ENCODE results near the gene CHST9.

The CHST9 gene

GRCh38 chr18:27124196-27124595 is 60.9 kb downstream of the CHST9 start:
- no peaks in the 10 kb centered on the region for H3K9me3 ChIP-seq (ENCODE audit: insufficient read depth, low read length)
- no peak overlapping the region for H3K4me2 ChIP-seq (ENCODE audit: low read length)
- TF ChIP-seq EZH2phosphoT487 (IDR thresholded peaks at IDR 0.05; ENCODE audit: low read depth) (no peak), CTCF (IDR thresholded peaks at IDR 0.05; ENCODE audit: low read depth, low read length) (no peak)
- no peaks in the 10 kb centered on the region for H3K36me3 ChIP-seq (replicated peaks; ENCODE audit: low read depth, low read length)
- H3K4me1 ChIP-seq (ENCODE audit: low read length): no peaks in the 10 kb centered on the region
- H3K4me3 ChIP-seq (ENCODE audit: low read length): no peak overlapping the region
- no peaks in the 10 kb centered on the region for H4K20me1 ChIP-seq (ENCODE audit: insufficient read depth, low read length)
- no peak overlapping the region for H2AFZ ChIP-seq (ENCODE audit: low read depth, low read length)
- H3K27ac ChIP-seq (ENCODE audit: low read length): no peak overlapping the region
- no peaks in the 10 kb centered on the region for H3K79me2 ChIP-seq (ENCODE audit: low read length)
- no peak overlapping the region for H3K9ac ChIP-seq (ENCODE audit: low read length)
- no peaks in the 10 kb centered on the region for H3K27me3 ChIP-seq (ENCODE audit: low read depth, low read length)

GRCh38 chr18:27121108-27121507 is 64.0 kb downstream of the CHST9 start:
- TF ChIP-seq CTCF (IDR thresholded peaks at IDR 0.05; ENCODE audit: low read depth, low read length): no peak
- TF ChIP-seq EZH2phosphoT487 (IDR thresholded peaks at IDR 0.05; ENCODE audit: low read depth): no peak
- H4K20me1 ChIP-seq (ENCODE audit: insufficient read depth, low read length): no peaks in the 10 kb centered on the region
- no peaks in the 10 kb centered on the region for H3K36me3 ChIP-seq (replicated peaks; ENCODE audit: low read depth, low read length)
- H3K27me3 ChIP-seq (ENCODE audit: low read depth, low read length): no peaks in the 10 kb centered on the region
- H3K4me3 ChIP-seq (ENCODE audit: low read length): no peak overlapping the region
- no peaks in the 10 kb centered on the region for H3K4me1 ChIP-seq (ENCODE audit: low read length)
- no peak overlapping the region for H3K9ac ChIP-seq (ENCODE audit: low read length)
- H2AFZ ChIP-seq (ENCODE audit: low read depth, low read length): no peak overlapping the region
- H3K9me3 ChIP-seq (ENCODE audit: insufficient read depth, low read length): no peaks in the 10 kb centered on the region
- no peak overlapping the region for H3K4me2 ChIP-seq (ENCODE audit: low read length)
- H3K79me2 ChIP-seq (ENCODE audit: low read length): no peaks in the 10 kb centered on the region
- H3K27ac ChIP-seq (ENCODE audit: low read length): no peak overlapping the region

- Histone ChIP-seq H3K27me3 (ENCODE audit: low read depth, low read length) (no peaks in the 10 kb centered on the region), H3K4me1 (ENCODE audit: low read length) (no peaks in the 10 kb centered on the region), H3K9me3 (ENCODE audit: insufficient read depth, low read length) (no peaks in the 10 kb centered on the region), H3K36me3 (replicated peaks; ENCODE audit: low read depth, low read length) (no peaks in the 10 kb centered on the region), H3K9ac (ENCODE audit: low read length) (no peak overlapping the region), H3K4me3 (ENCODE audit: low read length) (no peak overlapping the region), H4K20me1 (ENCODE audit: insufficient read depth, low read length) (no peaks in the 10 kb centered on the region), H3K79me2 (ENCODE audit: low read length) (no peaks in the 10 kb centered on the region), H2AFZ (ENCODE audit: low read depth, low read length) (no peak overlapping the region), H3K4me2 (ENCODE audit: low read length) (no peak overlapping the region), H3K27ac (ENCODE audit: low read length) (no peak overlapping the region)
- TF ChIP-seq EZH2phosphoT487 (IDR thresholded peaks at IDR 0.05; ENCODE audit: low read depth) (no peak), CTCF (IDR thresholded peaks at IDR 0.05; ENCODE audit: low read depth, low read length) (no peak)
Observed at GRCh38 chr18:27120246-27120645, 64.9 kb downstream of the CHST9 start.

GRCh38 chr18:27118973-27119372 is 66.1 kb downstream of the CHST9 start:
- Histone ChIP-seq H3K4me3 (ENCODE audit: low read length) (no peak overlapping the region), H3K27me3 (ENCODE audit: low read depth, low read length) (no peaks in the 10 kb centered on the region), H3K9me3 (ENCODE audit: insufficient read depth, low read length) (no peaks in the 10 kb centered on the region), H3K27ac (ENCODE audit: low read length) (no peak overlapping the region), H3K9ac (ENCODE audit: low read length) (no peak overlapping the region), H3K4me1 (ENCODE audit: low read length) (no peaks in the 10 kb centered on the region), H3K4me2 (ENCODE audit: low read length) (no peak overlapping the region), H2AFZ (ENCODE audit: low read depth, low read length) (no peak overlapping the region), H3K79me2 (ENCODE audit: low read length) (no peaks in the 10 kb centered on the region), H4K20me1 (ENCODE audit: insufficient read depth, low read length) (no peaks in the 10 kb centered on the region), H3K36me3 (replicated peaks; ENCODE audit: low read depth, low read length) (no peaks in the 10 kb centered on the region)
- no peak for TF ChIP-seq CTCF (IDR thresholded peaks at IDR 0.05; ENCODE audit: low read depth, low read length)
- no peak for TF ChIP-seq EZH2phosphoT487 (IDR thresholded peaks at IDR 0.05; ENCODE audit: low read depth)

All from OCI-LY3 (cell line).